HG03457 (cell line): ENCODE measurements around the gene SYNPO2.

Source experiments
- ATAC-seq: cut with Tn5 transposase; IDR thresholded peaks from one replicate; pipeline ENCODE4 v1.9.1; 2021; ENCODE audit warnings: moderate number of reproducible peaks; ENCODE audit not compliant: unreplicated experiment

The SYNPO2 gene

GRCh38 chr4:119100655-119101054 is 212.0 kb downstream of the SYNPO2 start:
- no peak for ATAC-seq

GRCh38 chr4:119103263-119103662 is 214.6 kb downstream of the SYNPO2 start:
- ATAC-seq = no peak

- ATAC-seq = no peak
Observed at GRCh38 chr4:119104644-119105273, 216.1 kb downstream of the SYNPO2 start.

GRCh38 chr4:119105605-119106004 is 217.0 kb downstream of the SYNPO2 start:
- no peak for ATAC-seq

- no peak for ATAC-seq
Observed at GRCh38 chr4:119106036-119107000, 217.7 kb downstream of the SYNPO2 start.

- no peak for ATAC-seq
Observed at GRCh38 chr4:119110121-119110520, 221.5 kb downstream of the SYNPO2 start.
